ENCODE data around the gene FNDC10. TPM values are rescaled to one million over a fixed set of nuclear protein-coding genes. Genes with fewer than 3 reads are reported as not detected.
A peak's percentile ranks its signal among the peaks of the same experiment; 100 is the strongest.
"Not testable (repeated sequence)": the region's sequence is repeated elsewhere in the genome, so short reads cannot be mapped to it uniquely, and the experiment has no call there.

Gene FNDC10
- total and polyA plus RNA-seq, 3 experiments from 2014 or later: 1.1 to 3.1 (median 2.9) TPM

- ChIA-PET POLR2A (no interaction called here), CTCF (no interaction called here)
- H3K27ac Mint-ChIP-seq: peak overlapping the region in 3 of 8 donors; percentile 17 to 60 (median 44)
- Histone ChIP-seq H3K9me3 (ENCODE audit: low read length) (no peaks in the 10 kb centered on the region), H3K27me3 (ENCODE audit: insufficient read depth, low read length, poor library complexity, severe bottlenecking) (no peaks in the 10 kb centered on the region), H3K4me1 (ENCODE audit: insufficient read depth, low read length) (no peaks in the 10 kb centered on the region), H3K4me3 (ENCODE audit: low read length) (no peak overlapping the region), H3K27ac (ENCODE audit: low read depth, low read length) (no peak overlapping the region), H3K36me3 (ENCODE audit: insufficient read depth, low read length) (peaks cover 25% of the 10 kb centered on the region)
- peaks cover 3 to 5% (median 4%) of the 10 kb centered on the region in 3 donors for H3K4me1 Mint-ChIP-seq
- H3K36me3 Mint-ChIP-seq: peaks cover 0 to 34% (median 8%) of the 10 kb centered on the region in 3 donors
- no peak for DNase-seq
- no peaks in the 10 kb centered on the region for H3K27me3 Mint-ChIP-seq
- H3K9me3 Mint-ChIP-seq: no peaks in the 10 kb centered on the region
- no peak overlapping the region for H3K4me3 Mint-ChIP-seq
Observed at GRCh38 chr1:1559066-1559465, 40.9 kb downstream of the FNDC10 start.

- ChIA-PET CTCF (no interaction called here), POLR2A (interaction anchor here (0.5 kb wide), 1 partner anchor 126 kb away, joined by 3 read pairs; no protein-coding TSS in a partner anchor)
- peaks cover 0 to 30% (median 3%) of the 10 kb centered on the region in 3 donors for H3K36me3 Mint-ChIP-seq
- H3K36me3 ChIP-seq (ENCODE audit: insufficient read depth, low read length): peaks cover 20% of the 10 kb centered on the region
- no peak for DNase-seq
- H3K27ac ChIP-seq (ENCODE audit: low read depth, low read length): no peak overlapping the region
- no peaks in the 10 kb centered on the region for H3K9me3 ChIP-seq (ENCODE audit: low read length)
- no peaks in the 10 kb centered on the region for H3K27me3 ChIP-seq (ENCODE audit: insufficient read depth, low read length, poor library complexity, severe bottlenecking)
- no peaks in the 10 kb centered on the region for H3K9me3 Mint-ChIP-seq
- H3K4me1 Mint-ChIP-seq: peaks cover 0 to 7% (median 2%) of the 10 kb centered on the region in 3 donors
- H3K27ac Mint-ChIP-seq: peak overlapping the region in 3 of 8 donors; percentile 17 to 82 (median 44)
- no peak overlapping the region for H3K4me3 ChIP-seq (ENCODE audit: low read length)
- H3K4me3 Mint-ChIP-seq: no peak overlapping the region
- H3K4me1 ChIP-seq (ENCODE audit: insufficient read depth, low read length): no peaks in the 10 kb centered on the region
- no peaks in the 10 kb centered on the region for H3K27me3 Mint-ChIP-seq
Observed at GRCh38 chr1:1558591-1558990, 41.3 kb downstream of the FNDC10 start.

DNA sequence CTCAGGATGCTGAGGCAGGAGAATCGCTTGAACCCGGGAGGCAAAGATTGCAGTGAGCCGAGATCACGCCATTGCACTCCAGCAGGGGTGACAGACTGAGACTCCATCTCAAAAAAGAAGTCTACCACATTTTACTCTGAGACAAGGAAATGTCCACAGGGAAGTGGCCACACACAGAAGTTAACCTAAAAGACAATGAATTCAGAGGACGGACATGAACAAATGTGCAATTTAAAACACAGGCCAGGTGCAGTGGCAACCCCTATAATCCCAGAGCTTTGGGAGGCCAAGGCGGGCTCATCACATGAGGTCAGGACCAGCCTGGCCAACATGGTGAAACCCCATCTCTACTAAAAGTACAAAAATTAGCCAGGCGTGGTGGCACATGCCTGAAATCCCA is 42.2 kb downstream of the FNDC10 start:
- H3K27me3 ChIP-seq (ENCODE audit: insufficient read depth, low read length, poor library complexity, severe bottlenecking); H3K27me3 Mint-ChIP-seq; DNase-seq; CTCF ChIA-PET; POLR2A ChIA-PET; H3K9me3 ChIP-seq (ENCODE audit: low read length); H3K4me1 ChIP-seq (ENCODE audit: insufficient read depth, low read length); H3K4me3 Mint-ChIP-seq; H3K4me3 ChIP-seq (ENCODE audit: low read length); H3K9me3 Mint-ChIP-seq; H3K4me1 Mint-ChIP-seq; H3K27ac ChIP-seq (ENCODE audit: low read depth, low read length): not testable (repeated sequence)
- H3K36me3 ChIP-seq (ENCODE audit: insufficient read depth, low read length): peaks cover 11% of the 10 kb centered on the region
- peaks cover 0 to 23% (median 3%) of the 10 kb centered on the region in 3 donors for H3K36me3 Mint-ChIP-seq
- peak overlapping the region in 2 of 8 donors; percentile 31 to 61 for H3K27ac Mint-ChIP-seq

- H3K4me3 Mint-ChIP-seq; CTCF ChIA-PET; H3K4me3 ChIP-seq (ENCODE audit: low read length); H3K4me1 Mint-ChIP-seq; H3K27me3 ChIP-seq (ENCODE audit: insufficient read depth, low read length, poor library complexity, severe bottlenecking); H3K27ac Mint-ChIP-seq; H3K9me3 ChIP-seq (ENCODE audit: low read length); H3K4me1 ChIP-seq (ENCODE audit: insufficient read depth, low read length); H3K36me3 ChIP-seq (ENCODE audit: insufficient read depth, low read length); DNase-seq; H3K27me3 Mint-ChIP-seq; H3K9me3 Mint-ChIP-seq; H3K27ac ChIP-seq (ENCODE audit: low read depth, low read length): not testable (repeated sequence)
- H3K36me3 Mint-ChIP-seq: peaks cover 0 to 15% (median 2%) of the 10 kb centered on the region in 3 donors
- POLR2A ChIA-PET: interaction anchor here (0.7 kb wide), 1 partner anchor 383 kb away, joined by 3 read pairs; the partner anchor contains the start of gene TTLL10
Observed at GRCh38 chr1:1556961-1557360, 43.0 kb downstream of the FNDC10 start.

- Mint-ChIP-seq H3K36me3 (peaks cover 0 to 11% (median 0%) of the 10 kb centered on the region in 3 donors), H3K4me3 (no peak overlapping the region)
Observed at GRCh38 chr1:1556505-1556904, 43.4 kb downstream of the FNDC10 start.

GRCh38 chr1:1554926-1555915 is 44.7 kb downstream of the FNDC10 start:
- CTCF ChIA-PET: no interaction called here
- POLR2A ChIA-PET: interaction anchor here (0.9 kb wide), 1 partner anchor 17 kb away, joined by 3 read pairs; no protein-coding TSS in a partner anchor
- peak overlapping the region in 2 of 8 donors; percentile 66 to 69 for H3K27ac Mint-ChIP-seq

More at GRCh38 chr1:1556505-1556904, 43.4 kb downstream of the FNDC10 start:
- DNase-seq: no peak
- no peaks in the 10 kb centered on the region for H3K9me3 ChIP-seq (ENCODE audit: low read length)
- H3K4me1 ChIP-seq (ENCODE audit: insufficient read depth, low read length): no peaks in the 10 kb centered on the region
- H3K27ac ChIP-seq (ENCODE audit: low read depth, low read length): no peak overlapping the region
- Mint-ChIP-seq H3K4me1 (peaks cover 0 to 7% (median 2%) of the 10 kb centered on the region in 3 donors), H3K27ac (no peak overlapping the region), H3K9me3 (no peaks in the 10 kb centered on the region), H3K27me3 (no peaks in the 10 kb centered on the region)
- H3K4me3 ChIP-seq (ENCODE audit: low read length): no peak overlapping the region
- ChIA-PET CTCF (no interaction called here), POLR2A (no interaction called here)
- no peaks in the 10 kb centered on the region for H3K27me3 ChIP-seq (ENCODE audit: insufficient read depth, low read length, poor library complexity, severe bottlenecking)
- peaks cover under 1% of the 10 kb centered on the region for H3K36me3 ChIP-seq (ENCODE audit: insufficient read depth, low read length)

GRCh38 chr1:1554550-1554925 is 45.4 kb downstream of the FNDC10 start:
- H3K4me1 Mint-ChIP-seq: peaks cover 0 to 11% (median 4%) of the 10 kb centered on the region in 3 donors
- H3K27ac Mint-ChIP-seq: peak overlapping the region in 1 of 8 donors; percentile 69

More at GRCh38 chr1:1554926-1555915, 44.7 kb downstream of the FNDC10 start:
- H3K4me3 ChIP-seq (ENCODE audit: low read length): no peak overlapping the region
- Mint-ChIP-seq H3K27me3 (no peaks in the 10 kb centered on the region), H3K36me3 (peaks cover 0 to 1% (median 0%) of the 10 kb centered on the region in 3 donors), H3K4me1 (peaks cover 0 to 11% (median 4%) of the 10 kb centered on the region in 3 donors), H3K9me3 (no peaks in the 10 kb centered on the region), H3K4me3 (no peak overlapping the region)
- no peaks in the 10 kb centered on the region for H3K36me3 ChIP-seq (ENCODE audit: insufficient read depth, low read length)
- H3K9me3 ChIP-seq (ENCODE audit: low read length): no peaks in the 10 kb centered on the region
- DNase-seq: no peak
- H3K4me1 ChIP-seq (ENCODE audit: insufficient read depth, low read length): no peaks in the 10 kb centered on the region
- H3K27ac ChIP-seq (ENCODE audit: low read depth, low read length): no peak overlapping the region
- no peaks in the 10 kb centered on the region for H3K27me3 ChIP-seq (ENCODE audit: insufficient read depth, low read length, poor library complexity, severe bottlenecking)

More at GRCh38 chr1:1554550-1554925, 45.4 kb downstream of the FNDC10 start:
- peaks cover 0 to 1% (median 0%) of the 10 kb centered on the region in 3 donors for H3K36me3 Mint-ChIP-seq
- POLR2A ChIA-PET: interaction anchor here (0.9 kb wide), 1 partner anchor 16 kb away, joined by 3 read pairs; no protein-coding TSS in a partner anchor
- H3K4me3 Mint-ChIP-seq: no peak overlapping the region
- Histone ChIP-seq H3K4me1 (ENCODE audit: insufficient read depth, low read length) (no peaks in the 10 kb centered on the region), H3K9me3 (ENCODE audit: low read length) (no peaks in the 10 kb centered on the region), H3K27me3 (ENCODE audit: insufficient read depth, low read length, poor library complexity, severe bottlenecking) (no peaks in the 10 kb centered on the region), H3K36me3 (ENCODE audit: insufficient read depth, low read length) (no peaks in the 10 kb centered on the region), H3K4me3 (ENCODE audit: low read length) (no peak overlapping the region), H3K27ac (ENCODE audit: low read depth, low read length) (no peak overlapping the region)
- DNase-seq: no peak
- H3K9me3 Mint-ChIP-seq: no peaks in the 10 kb centered on the region
- CTCF ChIA-PET: no interaction called here
- H3K27me3 Mint-ChIP-seq: no peaks in the 10 kb centered on the region

All from CD8-positive, alpha-beta memory T cell (primary cell).